Measurements from ENCODE around the gene CIP2A.

DNA sequence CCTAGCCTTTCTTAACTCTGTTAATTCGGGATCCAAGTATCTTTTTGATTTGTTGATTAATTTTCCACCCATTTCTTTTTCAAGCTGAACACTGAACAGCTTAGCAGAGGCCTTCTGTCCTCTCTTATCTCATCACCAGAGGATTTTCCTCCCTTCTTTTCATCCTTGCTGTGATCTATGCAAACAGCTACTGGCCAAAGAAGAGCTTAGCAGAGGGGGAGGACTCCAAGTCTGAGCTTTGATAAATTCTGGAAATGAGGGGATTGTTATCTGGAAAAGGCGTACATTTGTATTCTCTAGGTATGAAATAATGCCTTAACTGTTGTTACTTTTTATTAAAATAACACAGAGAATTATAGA is 13.7 kb upstream of the CIP2A start:
- no peak for TF ChIP-seq POLR2A (IDR thresholded peaks at IDR 0.05; ENCODE audit: low read depth, low read length)
- no peak for TF ChIP-seq MAZ (IDR thresholded peaks at IDR 0.05; ENCODE audit: borderline replicate concordance, low read depth, low read length)
- TF ChIP-seq, protein P1, sequence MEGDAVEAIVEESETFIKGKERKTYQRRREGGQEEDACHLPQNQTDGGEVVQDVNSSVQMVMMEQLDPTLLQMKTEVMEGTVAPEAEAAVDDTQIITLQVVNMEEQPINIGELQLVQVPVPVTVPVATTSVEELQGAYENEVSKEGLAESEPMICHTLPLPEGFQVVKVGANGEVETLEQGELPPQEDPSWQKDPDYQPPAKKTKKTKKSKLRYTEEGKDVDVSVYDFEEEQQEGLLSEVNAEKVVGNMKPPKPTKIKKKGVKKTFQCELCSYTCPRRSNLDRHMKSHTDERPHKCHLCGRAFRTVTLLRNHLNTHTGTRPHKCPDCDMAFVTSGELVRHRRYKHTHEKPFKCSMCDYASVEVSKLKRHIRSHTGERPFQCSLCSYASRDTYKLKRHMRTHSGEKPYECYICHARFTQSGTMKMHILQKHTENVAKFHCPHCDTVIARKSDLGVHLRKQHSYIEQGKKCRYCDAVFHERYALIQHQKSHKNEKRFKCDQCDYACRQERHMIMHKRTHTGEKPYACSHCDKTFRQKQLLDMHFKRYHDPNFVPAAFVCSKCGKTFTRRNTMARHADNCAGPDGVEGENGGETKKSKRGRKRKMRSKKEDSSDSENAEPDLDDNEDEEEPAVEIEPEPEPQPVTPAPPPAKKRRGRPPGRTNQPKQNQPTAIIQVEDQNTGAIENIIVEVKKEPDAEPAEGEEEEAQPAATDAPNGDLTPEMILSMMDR (conservative IDR thresholded peaks at IDR 0.05; ENCODE audit: low read depth, low read length), result no peak
